RWPE1 (cell line): Measurements from ENCODE around the gene PEAK1.
"Not testable (repeated sequence)": the region's sequence is repeated elsewhere in the genome, so short reads cannot be mapped to it uniquely, and the experiment has no call there.

Source experiments
- CTCF ChIA-PET: fragments of 350-600 bp; sonication (Branson Sonifier 250); formaldehyde crosslinking; extraction: SDS; loops from one replicate; lab custom pipeline; 2021; lab: Yijun Ruan, JAX
- POLR2A ChIA-PET: fragments of 400-600 bp; formaldehyde crosslinking; extraction: SDS; loops from one replicate; lab custom pipeline; 2020; ENCODE audit warnings: antibody characterized with exemption; ENCODE audit not compliant: low non-redundant PET; lab: Yijun Ruan, JAX
- DNase-seq: peaks from one replicate; pipeline ENCODE4 v3.0.0; 2012; ENCODE audit warnings: low spot score
- H3K27ac ChIP-seq: fragments of 450-650 bp; 2 replicates; pipeline ENCODE4 v1.5.1; 2017
- CTCF ChIP-seq: fragments of 450-650 bp; conservative IDR thresholded peaks from 2 replicates; pipeline ENCODE4 v1.5.1; 2017; ENCODE audit warnings: low read depth, mild to moderate bottlenecking

Gene PEAK1

GRCh38 chr15:77191230-77191834, 228.6 kb downstream of the PEAK1 start:
- no peak for DNase-seq
- ChIA-PET POLR2A (no interaction called here), CTCF (interaction anchor here (0.9 kb wide), 2 partner anchors 9 to 19 kb away, joined by 3 to 4 read pairs; no protein-coding TSS in a partner anchor)
- H3K27ac ChIP-seq, result no peak overlapping the region
- TF ChIP-seq CTCF, result no peak

DNA sequence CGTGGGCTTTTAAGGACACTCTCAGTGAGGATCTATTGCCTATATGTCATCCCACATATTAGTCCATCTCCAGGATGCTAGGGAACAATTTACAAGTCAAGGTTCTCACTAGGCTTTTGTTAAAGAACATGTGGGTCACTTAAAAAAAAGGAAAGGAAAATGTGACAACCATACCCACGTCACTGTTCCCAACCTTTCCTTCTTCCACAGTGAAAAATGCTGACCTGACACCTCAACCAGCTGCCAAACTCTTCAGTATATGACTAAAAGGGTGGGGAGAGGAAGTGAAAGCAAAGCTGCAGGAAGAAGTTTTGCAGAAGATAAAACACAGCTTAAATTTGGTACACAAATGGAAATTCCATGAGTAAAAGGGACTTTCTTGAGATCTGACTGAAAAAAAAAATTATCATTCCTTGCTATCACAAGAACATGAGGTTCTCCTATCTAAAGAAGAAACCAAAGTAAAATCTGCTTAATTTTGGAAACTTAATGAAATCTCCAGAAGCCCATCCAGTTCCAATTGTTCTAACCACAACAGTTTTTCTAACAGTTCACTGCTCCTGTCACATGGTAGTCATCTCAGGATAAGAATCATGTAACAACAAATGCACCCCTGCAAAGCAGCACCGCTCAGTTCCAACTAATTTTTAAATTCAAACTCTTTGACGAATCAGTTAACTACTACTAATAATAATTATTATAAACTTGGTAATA, 232.0 kb downstream of the PEAK1 start:
- POLR2A ChIA-PET, result no interaction called here
- CTCF ChIA-PET, result interaction anchor here (0.6 to 2.3 kb wide), 3 partner anchors 53 to 356 kb away, joined by 3 to 28 read pairs (median 6); no protein-coding TSS in a partner anchor
- no peak overlapping the region for H3K27ac ChIP-seq
- no peak for TF ChIP-seq CTCF
- no peak for DNase-seq

DNA sequence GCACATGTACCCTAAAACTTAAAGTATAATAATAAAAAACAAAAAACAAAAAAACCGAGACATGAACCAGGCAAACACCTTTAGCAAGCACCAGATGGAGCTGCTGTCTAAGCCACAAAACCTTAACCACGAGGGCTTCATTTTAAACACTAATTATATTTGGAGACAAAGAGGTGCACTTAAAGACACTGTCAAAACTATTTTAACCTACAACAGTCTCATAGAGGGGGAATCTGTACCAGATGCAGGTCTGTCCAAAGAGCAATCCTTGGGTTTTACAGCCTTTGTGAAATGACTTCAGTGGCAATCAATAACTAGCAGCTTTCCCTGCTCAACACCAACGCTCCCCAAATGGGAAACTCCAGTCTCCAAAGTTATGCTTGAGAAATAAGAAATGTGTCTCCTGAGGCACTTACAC, 233.3 kb downstream of the PEAK1 start:
- TF ChIP-seq CTCF, result peak; percentile 36; the same call in 1 of the 2 replicates
- peak; percentile 11 for DNase-seq
- CTCF ChIA-PET, result interaction anchor here (0.6 to 2.3 kb wide), 6 partner anchors 10 to 543 kb away, joined by 3 to 28 read pairs (median 3); no protein-coding TSS in a partner anchor
- H3K27ac ChIP-seq, result no peak overlapping the region
- POLR2A ChIA-PET, result no interaction called here

DNA sequence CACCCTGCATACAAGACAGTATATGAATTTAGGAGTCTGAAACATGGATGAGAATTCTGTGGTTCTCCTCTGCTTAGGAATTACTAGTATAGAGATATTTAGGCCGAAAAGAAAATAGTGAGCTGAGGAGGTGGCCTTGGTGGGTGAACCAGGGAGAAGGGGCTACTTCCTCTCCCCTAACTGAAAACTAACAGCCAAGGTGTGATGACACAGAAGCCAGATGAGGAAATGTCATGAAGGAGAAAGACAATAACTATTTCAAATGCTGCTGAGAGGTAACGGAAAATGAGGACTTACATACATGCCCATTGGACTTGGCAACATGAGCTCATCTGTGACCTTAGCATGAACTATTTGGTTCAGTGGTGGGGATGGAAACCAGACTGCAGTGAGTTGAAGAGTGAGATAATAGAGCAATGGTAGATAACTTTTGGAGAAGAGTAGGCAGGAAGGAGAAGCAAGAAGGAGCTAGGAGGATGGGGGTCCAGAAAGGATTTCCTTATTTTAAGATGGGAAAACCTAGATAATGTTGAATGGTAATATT, 234.6 kb downstream of the PEAK1 start:
- CTCF ChIA-PET, result interaction anchor here (0.6 kb wide), 1 partner anchor 56 kb away, joined by 4 read pairs; no protein-coding TSS in a partner anchor
- no peak for TF ChIP-seq CTCF
- H3K27ac ChIP-seq, result no peak overlapping the region
- DNase-seq, result no peak
- POLR2A ChIA-PET, result no interaction called here

DNA sequence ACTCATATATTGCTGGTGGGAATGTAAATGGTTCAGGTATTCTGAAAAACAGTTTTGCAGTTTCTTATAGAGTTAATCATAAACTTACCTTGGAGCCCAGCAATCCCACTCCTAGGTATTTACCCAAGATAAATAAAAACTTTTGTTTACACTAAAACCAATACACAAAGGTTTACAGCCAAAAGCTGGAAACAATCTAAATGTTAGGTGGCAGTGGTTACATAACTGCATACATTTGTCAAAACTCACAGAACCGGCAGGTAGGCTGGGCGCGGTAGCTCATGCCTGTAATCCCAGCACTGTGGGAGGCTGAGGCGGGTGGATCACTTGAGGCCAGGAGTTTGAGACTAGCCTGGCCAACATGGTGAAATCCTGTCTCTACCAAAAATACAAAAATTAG, 235.6 kb downstream of the PEAK1 start:
- CTCF ChIA-PET, DNase-seq, POLR2A ChIA-PET, H3K27ac ChIP-seq: not testable (repeated sequence)

DNA sequence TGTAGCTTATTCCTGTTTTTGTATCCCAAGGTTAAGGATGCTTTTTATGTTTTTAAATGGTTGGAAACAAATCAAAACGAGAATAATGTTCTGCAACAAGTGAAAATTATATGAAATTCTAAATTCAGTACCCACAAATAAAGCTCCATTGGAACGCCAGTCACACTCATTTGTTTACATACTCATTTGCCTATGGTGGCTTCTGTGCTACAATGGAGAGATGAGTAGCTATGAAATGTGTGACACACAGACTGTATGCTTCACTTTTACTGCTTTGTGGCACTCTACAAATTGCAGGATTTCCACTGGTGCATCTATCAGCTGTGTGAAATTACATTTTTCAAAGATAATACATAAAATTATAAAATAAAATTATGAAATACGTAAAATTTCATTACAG, 236.8 kb downstream of the PEAK1 start:
- POLR2A ChIA-PET, result no interaction called here
- TF ChIP-seq CTCF, result no peak
- DNase-seq, result no peak
- H3K27ac ChIP-seq, result no peak overlapping the region
- CTCF ChIA-PET, result interaction anchor here (1.0 kb wide), 2 partner anchors 17 to 70 kb away, joined by 3 read pairs; no protein-coding TSS in a partner anchor
